K562 (cell line): ENCODE measurements around the gene TEX54. TPM values are rescaled to one million over a fixed set of nuclear protein-coding genes. Genes with fewer than 3 reads are reported as not detected.

Experiments used
- CREBBP ChIP-seq: IDR thresholded peaks from one replicate; pipeline ENCODE4 v1.6.1; 2012; ENCODE audit warnings: low read depth, mild to moderate bottlenecking, control low read depth, inconsistent platforms, low read length
- ELF2 ChIP-seq: fragments of 250-450 bp; sonication (Bioruptor Pico); IDR thresholded peaks from 2 replicates; pipeline ENCODE4 v1.5.0; 2021; ENCODE audit warnings: mild to moderate bottlenecking
- FOXO4 ChIP-seq: fragments of 450-650 bp; formaldehyde crosslinking; IDR thresholded peaks from 2 replicates; pipeline ENCODE4 v1.4.0; 2020; ENCODE audit warnings: mild to moderate bottlenecking, moderate library complexity
- ILK ChIP-seq: fragments of 450-650 bp; IDR thresholded peaks from 2 replicates; pipeline ENCODE4 v1.6.1; 2016; ENCODE audit warnings: missing genetic modification characterization, low read depth, mild to moderate bottlenecking, missing compliant biosample characterization, moderate library complexity, borderline replicate concordance
- PCBP2 ChIP-seq: fragments of 200-400 bp; formaldehyde crosslinking; IDR thresholded peaks from 2 replicates; pipeline ENCODE4 v1.6.1; 2018; ENCODE audit warnings: low read length, low read depth, mild to moderate bottlenecking, moderate library complexity; ENCODE audit not compliant: poor library complexity, severe bottlenecking
- TFAP4 ChIP-seq: sonication (generic); formaldehyde crosslinking; IDR thresholded peaks from 2 replicates; pipeline ENCODE4 v1.8.0; 2022; ENCODE audit warnings: missing genetic modification reagents, mild to moderate bottlenecking, moderate library complexity, borderline replicate concordance
- ZBED1 ChIP-seq: IDR thresholded peaks from 2 replicates; pipeline ENCODE4 v1.6.1; 2014
- ZBTB40 ChIP-seq, 2 experiments: fragments of 450-650 bp in 1 of 2; sonication (generic) in 1 of 2; formaldehyde crosslinking in 1 of 2; IDR thresholded peaks; 2 replicates each; pipeline versions ENCODE4 v1.7.1 to v1.9.0; 2016 to 2022; ENCODE audit warnings: inconsistent platforms in 1 of 2, mild to moderate bottlenecking in 1 of 2, missing genetic modification reagents in 1 of 2
- ZNF518B ChIP-seq: fragments of 250-450 bp; sonication (Bioruptor Pico); IDR thresholded peaks from 2 replicates; pipeline ENCODE4 v1.5.0; 2021; ENCODE audit warnings: mild to moderate bottlenecking, moderate library complexity
- ZNF764 ChIP-seq: fragments of 250-450 bp; sonication (Bioruptor Pico); IDR thresholded peaks from 2 replicates; pipeline ENCODE4 v1.4.0; 2020; ENCODE audit warnings: low read depth, mild to moderate bottlenecking, moderate library complexity
- polyA plus RNA-seq, 8 experiments: library from polyadenylated mRNA; depleted of rRNA in 4 of 8; stranded (reverse) in 5 of 8; unstranded in 3 of 8; fragments of >200 nt; fragmentation: Nextera tagmentation in 2 of 8; fragmentation: Illumina TruSeq in 1 of 8; extraction: Ambion mirVana in 2 of 8; extraction: Trizol in 1 of 8; gene quantifications; 2 replicates each; pipeline versions ENCODE4 v1.2.1 to v1.2.3, GENCODE V29; 2011 to 2014; ENCODE audit warnings: inconsistent platforms in 1 of 8, missing spikeins in 1 of 8
- total RNA-seq, 7 experiments: library from RNA; depleted of rRNA in 6 of 7; stranded (reverse); fragments of >200 nt in 6 of 7; fragmentation: Illumina TruSeq in 2 of 7; extraction: Trizol in 2 of 7; gene quantifications; 2 replicates each; pipeline versions ENCODE4 v1.2.1 to v1.2.3, GENCODE V29; 2011 to 2021; ENCODE audit warnings: low replicate concordance in 1 of 7

The TEX54 gene
- total and polyA plus RNA-seq, 9 of the 15 experiments (the other 6 are each of a cell fraction or from before 2014, with no cell fraction given), result not detected

- no peak for TF ChIP-seq ZBTB40 (IDR thresholded peaks at IDR 0.05)
- 0 out of 2 replicates have a peak, but pooled peaks have one; percentile 12 for TF ChIP-seq ZBTB40 (CRISPR knock-in tag; IDR thresholded peaks at IDR 0.05)
- no peak for TF ChIP-seq ZBED1
- no peak for TF ChIP-seq CREBBP
- no peak for TF ChIP-seq ILK (tag)
- no peak for TF ChIP-seq PCBP2
- TF ChIP-seq ZNF764 (CRISPR knock-in tag), result no peak
- no peak for TF ChIP-seq ZNF518B (CRISPR knock-in tag)
- TF ChIP-seq FOXO4, result no peak
- TF ChIP-seq ELF2 (CRISPR knock-in tag), result no peak
- peak; percentile 51 for TF ChIP-seq TFAP4
These were observed 49.2 kb upstream of the TEX54 start (continued) for GRCh38 chr11:62881579-62882430.
